IMR-90 (cell line): Measurements from ENCODE around the gene PKIG. TPM values are rescaled to one million over a fixed set of nuclear protein-coding genes. Genes with fewer than 3 reads are reported as not detected.

Experiments used
- ATAC-seq: fragments of 200-7000 bp; cut with Tn5 transposase; 2 replicates; pipeline ENCODE4 v1.9.1; 2020; ENCODE audit warnings: low read depth, mild to moderate bottlenecking, moderate library complexity
- BruUV-seq: library from RNA; stranded (reverse); fragments of 400-500 nt; replicated peaks from 2 replicates; lab custom pipeline; 2021; lab: Mats Ljungman, UMichigan
- CTCF ChIA-PET: fragments of 300-600 bp; formaldehyde crosslinking; extraction: SDS; loops from one replicate; lab custom pipeline; 2021; ENCODE audit warnings: antibody characterized with exemption; lab: Yijun Ruan, JAX
- POLR2A ChIA-PET: fragments of 300-600 bp; sonication (Branson Sonifier 250); formaldehyde crosslinking; loops from one replicate; lab custom pipeline; 2022; ENCODE audit warnings: antibody characterized with exemption; ENCODE audit not compliant: unreplicated experiment; lab: Charles Lee
- DNase-seq: peaks from one replicate; pipeline ENCODE4 v3.0.0; 2013
- H2AFZ ChIP-seq: replicated peaks from 2 replicates; pipeline ENCODE3; 2013; ENCODE audit warnings: low read length, mild to moderate bottlenecking; ENCODE audit not compliant: poor library complexity
- H2AK5ac ChIP-seq: 2 replicates; pipeline ENCODE4 v1.6.1; 2013; ENCODE audit warnings: low read depth, low read length, inconsistent platforms
- H2AK9ac ChIP-seq: replicated peaks from 2 replicates; pipeline ENCODE3; 2013; ENCODE audit warnings: mild to moderate bottlenecking, low read depth, low read length, moderate library complexity; ENCODE audit not compliant: poor library complexity
- H2BK120ac ChIP-seq: 2 replicates; pipeline ENCODE4 v1.6.1; 2013; ENCODE audit warnings: low read depth, low read length, inconsistent platforms
- H2BK15ac ChIP-seq: 3 replicates; pipeline ENCODE4 v1.6.1; 2013; ENCODE audit warnings: low read depth, low read length, inconsistent platforms
- H2BK20ac ChIP-seq: 2 replicates; pipeline ENCODE4 v1.6.1; 2013; ENCODE audit warnings: low read depth, mild to moderate bottlenecking, inconsistent platforms, low read length, moderate library complexity
- H2BK5ac ChIP-seq: 2 replicates; pipeline ENCODE4 v1.6.1; 2013; ENCODE audit warnings: mild to moderate bottlenecking, low read depth, low read length, inconsistent platforms; ENCODE audit not compliant: poor library complexity, severe bottlenecking
- H3K14ac ChIP-seq: replicated peaks from 2 replicates; pipeline ENCODE4 v1.6.1; 2013; ENCODE audit warnings: low read depth, low read length, inconsistent platforms
- H3K18ac ChIP-seq: 2 replicates; pipeline ENCODE4 v1.6.1; 2013; ENCODE audit warnings: low read depth, low read length, control low read depth
- H3K23ac ChIP-seq: 2 replicates; pipeline ENCODE4 v1.6.1; 2013; ENCODE audit warnings: low read depth, low read length, inconsistent platforms
- H3K27ac ChIP-seq: 2 replicates; pipeline ENCODE4 v1.5.1; 2013; ENCODE audit warnings: mild to moderate bottlenecking, control low read depth, low read length; ENCODE audit not compliant: insufficient read depth
- H3K27me3 ChIP-seq: 2 replicates; pipeline ENCODE4 v1.6.1; 2013; ENCODE audit warnings: low read length; ENCODE audit not compliant: control insufficient read depth, insufficient read depth
- H3K36me3 ChIP-seq: 2 replicates; pipeline ENCODE4 v1.6.1; 2013; ENCODE audit warnings: low read length, mixed read lengths; ENCODE audit not compliant: control insufficient read depth, insufficient read depth
- H3K4ac ChIP-seq: 2 replicates; pipeline ENCODE4 v1.6.1; 2013; ENCODE audit warnings: low read depth, low read length, inconsistent platforms
- H3K4me1 ChIP-seq: 2 replicates; pipeline ENCODE4 v1.6.1; 2013; ENCODE audit warnings: low read length, mixed read lengths; ENCODE audit not compliant: control insufficient read depth, insufficient read depth
- H3K4me2 ChIP-seq: 2 replicates; pipeline ENCODE4 v1.6.1; 2013; ENCODE audit warnings: low read depth, mild to moderate bottlenecking, control low read depth, low read length, moderate library complexity
- H3K4me3 ChIP-seq: 2 replicates; pipeline ENCODE4 v1.5.1; 2013; ENCODE audit warnings: low read depth, mild to moderate bottlenecking, control low read depth, low read length, moderate library complexity; ENCODE audit not compliant: insufficient read depth
- H3K56ac ChIP-seq: 2 replicates; pipeline ENCODE4 v1.6.1; 2013; ENCODE audit warnings: low read length, inconsistent platforms; ENCODE audit not compliant: insufficient read depth; ENCODE audit errors: extremely low read depth
- H3K79me1 ChIP-seq, 2 experiments: 2 replicates each; pipeline ENCODE4 v1.6.1; 2013; ENCODE audit warnings: low read length in 2 of 2, inconsistent platforms in 1 of 2, low read depth in 1 of 2
- H3K9ac ChIP-seq: 2 replicates; pipeline ENCODE4 v1.6.1; 2013; ENCODE audit warnings: low read depth, low read length, control low read depth
- H3K9me1 ChIP-seq: 2 replicates; pipeline ENCODE4 v1.6.1; 2013; ENCODE audit warnings: low read length, inconsistent platforms; ENCODE audit not compliant: insufficient read depth
- H3K9me3 ChIP-seq: 2 replicates; pipeline ENCODE4 v1.6.1; 2013; ENCODE audit warnings: low read length; ENCODE audit not compliant: control insufficient read depth, insufficient read depth
- H4K20me1 ChIP-seq: 2 replicates; pipeline ENCODE4 v1.6.1; 2013; ENCODE audit warnings: low read length, inconsistent platforms; ENCODE audit not compliant: insufficient read depth
- H4K5ac ChIP-seq: 2 replicates; pipeline ENCODE4 v1.6.1; 2013; ENCODE audit warnings: mild to moderate bottlenecking, low read depth, low read length, control low read depth
- H4K8ac ChIP-seq, 2 experiments: 2 replicates each; pipeline ENCODE4 v1.6.1; 2013; ENCODE audit warnings: low read depth in 2 of 2, low read length in 2 of 2, control low read depth in 1 of 2, inconsistent platforms in 1 of 2
- H4K91ac ChIP-seq: 2 replicates; pipeline ENCODE4 v1.6.1; 2013; ENCODE audit warnings: low read depth, low read length, inconsistent platforms; ENCODE audit not compliant: insufficient read depth
- BHLHE40 ChIP-seq: fragments of 150-350 bp; IDR thresholded peaks from 2 replicates; pipeline ENCODE4 v1.6.1; 2016; ENCODE audit warnings: mild to moderate bottlenecking, low read depth, low read length
- CEBPB ChIP-seq: IDR thresholded peaks from 2 replicates; pipeline ENCODE4 v1.6.1; 2012; ENCODE audit warnings: low read depth, low read length, improper control_type of control experiment
- CHD1 ChIP-seq: IDR thresholded peaks from 2 replicates; pipeline ENCODE4 v1.6.1; 2012; ENCODE audit warnings: low read depth, low read length, improper control_type of control experiment
- CTCF ChIP-seq: conservative IDR thresholded peaks from 2 replicates; pipeline ENCODE4 v1.5.1; 2012; ENCODE audit warnings: mild to moderate bottlenecking, low read depth, low read length, improper control_type of control experiment
- ELK1 ChIP-seq: fragments of 150-350 bp; IDR thresholded peaks from 2 replicates; pipeline ENCODE4 v1.6.1; 2016; ENCODE audit warnings: low read depth, mild to moderate bottlenecking, low read length, moderate library complexity, borderline replicate concordance
- FOS ChIP-seq: fragments of 150-350 bp; IDR thresholded peaks from 2 replicates; pipeline ENCODE4 v1.6.1; 2016; ENCODE audit warnings: low read depth, low read length
- MAFK ChIP-seq: IDR thresholded peaks from 2 replicates; pipeline ENCODE4 v1.6.1; 2012; ENCODE audit warnings: low read depth, low read length, improper control_type of control experiment
- MXI1 ChIP-seq: IDR thresholded peaks from 2 replicates; pipeline ENCODE4 v1.6.1; 2012; ENCODE audit warnings: low read depth, mild to moderate bottlenecking, low read length, moderate library complexity, borderline replicate concordance
- RAD21 ChIP-seq: IDR thresholded peaks from 2 replicates; pipeline ENCODE4 v1.6.1; 2012; ENCODE audit warnings: low read length, improper control_type of control experiment
- RCOR1 ChIP-seq: IDR thresholded peaks from 2 replicates; pipeline ENCODE4 v1.6.1; 2012; ENCODE audit warnings: mild to moderate bottlenecking, low read length, improper control_type of control experiment; ENCODE audit not compliant: insufficient replicate concordance
- WGBS, 2 experiments: methylation state at CpG; one replicate each; pipeline versions ENCODE4 v1.1.5 to v1.1.7; 2013; ENCODE audit warnings: missing lambda C conversion rate in 2 of 2; ENCODE audit not compliant: insufficient read length in 1 of 2; ENCODE audit errors: extremely low coverage in 2 of 2; 5-methylcytosine and 5-hydroxymethylcytosine counted together
- dilution Hi-C: fragments of 300-500 bp; cut with HindIII; formaldehyde crosslinking; loops from one replicate; pipeline ENCODE4 v1.14.3; 2018; ENCODE audit warnings: low sequenced_read_pairs; ENCODE audit not compliant: unreplicated experiment
- in situ Hi-C: fragments of 300-500 bp; cut with MboI; formaldehyde crosslinking; loops from 3 replicates; pipeline ENCODE4 v1.14.3; 2019; ENCODE audit warnings: low sequenced_read_pairs, inconsistent platforms, mixed read lengths
- intact Hi-C: fragments of 100-400 bp; cut with micrococcal nuclease; formaldehyde crosslinking; loops from 2 replicates; pipeline ENCODE4 v1.10.0; 2022
- polyA plus RNA-seq, 3 experiments: library from polyadenylated mRNA; depleted of rRNA; stranded (reverse); fragments of >200 nt; gene quantifications; 2 replicates each; pipeline ENCODE4 v1.2.3, GENCODE V29; 2012; ENCODE audit warnings: low replicate concordance in 1 of 3
- total RNA-seq: library from RNA; depleted of rRNA; stranded (reverse); fragments of >200 nt; gene quantifications from 2 replicates; pipeline ENCODE4 v1.2.3, GENCODE V29; 2012

Gene PKIG
- total and polyA plus RNA-seq, 2 of the 4 experiments (the other 2 are of a cell fraction): 78.3 to 89.6 TPM

GRCh38 chr20:44589537-44589936 lies 7.2 kb downstream of the PKIG start:
- 71% methylated on average over 1 of the region's 4 CpGs; no CpG with 5 or more reads in 1 of the 2 experiments for WGBS, 2 experiments
- H3K27ac ChIP-seq: no peak overlapping the region
- H3K56ac ChIP-seq: no peak overlapping the region
- H4K5ac ChIP-seq: no peak overlapping the region
- H2AK9ac ChIP-seq: no peak overlapping the region
- H3K18ac ChIP-seq: no peak overlapping the region
- no peak overlapping the region for H4K91ac ChIP-seq
- H3K27me3 ChIP-seq: no peaks in the 10 kb centered on the region
- DNase-seq (no peak), ATAC-seq (no peak)
- no peak overlapping the region for H2BK5ac ChIP-seq
- H4K8ac ChIP-seq: no peak overlapping the region
- H2AK5ac ChIP-seq: no peak overlapping the region
- no peaks in the 10 kb centered on the region for H3K9me3 ChIP-seq
- CTCF ChIA-PET: no interaction called here
- H3K4me1 ChIP-seq: peaks cover 14% of the 10 kb centered on the region
- H2AFZ ChIP-seq: no peak overlapping the region
- H2BK120ac ChIP-seq: no peak overlapping the region
- in situ Hi-C loops (no loop called here), dilution Hi-C loops (no loop called here), intact Hi-C loops (no loop called here)
- TF ChIP-seq RAD21: no peak
- no peak for TF ChIP-seq RCOR1
- TF ChIP-seq CTCF: no peak
- TF ChIP-seq ELK1: no peak
- no peak for TF ChIP-seq CEBPB
- no peak for TF ChIP-seq MXI1
- no peak for TF ChIP-seq MAFK
- no peak for TF ChIP-seq FOS
- TF ChIP-seq CHD1: no peak
- TF ChIP-seq BHLHE40: no peak
- H3K36me3 ChIP-seq: peaks cover 20% of the 10 kb centered on the region
- no peak overlapping the region for H3K9ac ChIP-seq
- no peak overlapping the region for H3K14ac ChIP-seq
- POLR2A ChIA-PET: no interaction called here
- H3K79me1 ChIP-seq: peaks cover 15 to 67% of the 10 kb centered on the region in 2 experiments
- no peak overlapping the region for H3K4ac ChIP-seq
- no peak overlapping the region for H2BK20ac ChIP-seq
- H4K20me1 ChIP-seq: peaks cover 3% of the 10 kb centered on the region; the same call in 1 of the 2 replicates
- BruUV-seq: no TSS peak
- H3K9me1 ChIP-seq: peaks cover 28% of the 10 kb centered on the region
- no peak overlapping the region for H3K4me2 ChIP-seq
- H3K23ac ChIP-seq: no peak overlapping the region
- H2BK15ac ChIP-seq: no peak overlapping the region
- H3K4me3 ChIP-seq: no peak overlapping the region
